ENCODE data around the gene ITPR3. TPM values are rescaled to one million over a fixed set of nuclear protein-coding genes. Genes with fewer than 3 reads are reported as not detected.
"Not testable (repeated sequence)": the region's sequence is repeated elsewhere in the genome, so short reads cannot be mapped to it uniquely, and the experiment has no call there.

Gene ITPR3
- total RNA-seq, 2 donors from 2014 or later, result 27.6 to 77.6 TPM

- Mint-ChIP-seq H3K27ac (no peak overlapping the region), H3K27me3 (no peaks in the 10 kb centered on the region), H3K4me3 (no peak overlapping the region), H3K36me3 (no peaks in the 10 kb centered on the region), H3K9me3 (no peaks in the 10 kb centered on the region), H3K4me1 (ENCODE audit: low read depth in 2 of 2) (peaks cover 24 to 31% of the 10 kb centered on the region in 2 donors)
- ATAC-seq (no peak), DNase-seq (ENCODE audit: low spot score) (no peak)
These were observed 7.4 kb downstream of the ITPR3 start for GRCh38 chr6:33628401-33628964.

- Mint-ChIP-seq H3K27ac (no peak overlapping the region), H3K36me3 (no peaks in the 10 kb centered on the region), H3K9me3 (no peaks in the 10 kb centered on the region), H3K4me3 (no peak overlapping the region), H3K4me1 (ENCODE audit: low read depth in 2 of 2) (peaks cover 23 to 28% of the 10 kb centered on the region in 2 donors), H3K27me3 (no peaks in the 10 kb centered on the region)
- DNase-seq (ENCODE audit: low spot score) (no peak), ATAC-seq (no peak)
These were observed 8.9 kb downstream of the ITPR3 start for GRCh38 chr6:33630014-33630413.

- H3K9me3 Mint-ChIP-seq; H3K27ac Mint-ChIP-seq; H3K4me3 Mint-ChIP-seq; ATAC-seq; DNase-seq (ENCODE audit: low spot score); H3K36me3 Mint-ChIP-seq; H3K27me3 Mint-ChIP-seq: not testable (repeated sequence)
- H3K4me1 Mint-ChIP-seq (ENCODE audit: low read depth in 2 of 2), result peaks cover 31 to 43% of the 10 kb centered on the region in 2 donors
These were observed 10.4 kb downstream of the ITPR3 start for GRCh38 chr6:33631521-33631920.

- no peak for DNase-seq (ENCODE audit: low spot score)
- Mint-ChIP-seq H3K27ac (peak overlapping the region; percentile 75 to 76), H3K4me3 (peak overlapping the region; percentile 78), H3K27me3 (no peaks in the 10 kb centered on the region), H3K4me1 (ENCODE audit: low read depth in 2 of 2) (peaks cover 34 to 44% of the 10 kb centered on the region in 2 donors), H3K9me3 (no peaks in the 10 kb centered on the region), H3K36me3 (no peaks in the 10 kb centered on the region)
- no peak for ATAC-seq
These were observed 10.9 kb downstream of the ITPR3 start for GRCh38 chr6:33631971-33632557.

GRCh38 chr6:33632558-33633039 is 11.5 kb downstream of the ITPR3 start:
- Mint-ChIP-seq H3K9me3 (no peaks in the 10 kb centered on the region), H3K36me3 (no peaks in the 10 kb centered on the region), H3K27me3 (no peaks in the 10 kb centered on the region), H3K27ac (peak overlapping the region; percentile 75 to 76), H3K4me3 (peak overlapping the region; percentile 78), H3K4me1 (ENCODE audit: low read depth in 2 of 2) (peaks cover 37 to 44% of the 10 kb centered on the region in 2 donors)
- DNase-seq (ENCODE audit: low spot score) (no peak), ATAC-seq (peak; percentile 42 to 52)

GRCh38 chr6:33633084-33633461 is 12.0 kb downstream of the ITPR3 start:
- Mint-ChIP-seq H3K4me1 (ENCODE audit: low read depth in 2 of 2) (peaks cover 38 to 44% of the 10 kb centered on the region in 2 donors), H3K27ac (peak overlapping the region; percentile 75 to 76), H3K9me3 (no peaks in the 10 kb centered on the region), H3K27me3 (no peaks in the 10 kb centered on the region), H3K4me3 (peak overlapping the region; percentile 78), H3K36me3 (no peaks in the 10 kb centered on the region)
- DNase-seq (ENCODE audit: low spot score) (no peak), ATAC-seq (no peak)

- Mint-ChIP-seq H3K27ac (peak overlapping the region; percentile 75 to 81), H3K36me3 (no peaks in the 10 kb centered on the region), H3K9me3 (no peaks in the 10 kb centered on the region), H3K4me3 (peak overlapping the region; percentile 89), H3K27me3 (no peaks in the 10 kb centered on the region), H3K4me1 (ENCODE audit: low read depth in 2 of 2) (peaks cover 42 to 45% of the 10 kb centered on the region in 2 donors)
- DNase-seq (ENCODE audit: low spot score) (peak; percentile 82), ATAC-seq (peak; percentile 93 to 95)
These were observed 12.5 kb downstream of the ITPR3 start for GRCh38 chr6:33633462-33634158.

- DNase-seq (ENCODE audit: low spot score) (no peak), ATAC-seq (no peak)
- no peaks in the 10 kb centered on the region for H3K9me3 Mint-ChIP-seq
- H3K27me3 Mint-ChIP-seq, result no peaks in the 10 kb centered on the region
- peak overlapping the region in 1 of 2 donors; percentile 81 for H3K27ac Mint-ChIP-seq
- H3K4me1 Mint-ChIP-seq (ENCODE audit: low read depth in 2 of 2), result peaks cover 45 to 50% of the 10 kb centered on the region in 2 donors
- H3K36me3 Mint-ChIP-seq, result no peaks in the 10 kb centered on the region
- H3K4me3 Mint-ChIP-seq, result peak overlapping the region; percentile 89
These were observed 13.1 kb downstream of the ITPR3 start for GRCh38 chr6:33634161-33634727.

GRCh38 chr6:33634946-33635345 is 13.8 kb downstream of the ITPR3 start:
- Mint-ChIP-seq H3K4me3 (peak overlapping the region; percentile 36), H3K27ac (peak overlapping the region in 1 of 2 donors; percentile 62), H3K9me3 (no peaks in the 10 kb centered on the region), H3K4me1 (ENCODE audit: low read depth in 2 of 2) (peaks cover 50 to 57% of the 10 kb centered on the region in 2 donors), H3K36me3 (no peaks in the 10 kb centered on the region), H3K27me3 (no peaks in the 10 kb centered on the region)
- ATAC-seq (no peak), DNase-seq (ENCODE audit: low spot score) (no peak)

GRCh38 chr6:33636655-33637054 is 15.5 kb downstream of the ITPR3 start:
- no peak for DNase-seq (ENCODE audit: low spot score)

GRCh38 chr6:33638556-33638955 is 17.4 kb downstream of the ITPR3 start:
- ATAC-seq, result no peak
- peaks cover 48 to 61% of the 10 kb centered on the region in 2 donors for H3K4me1 Mint-ChIP-seq (ENCODE audit: low read depth in 2 of 2)
- no peaks in the 10 kb centered on the region for H3K27me3 Mint-ChIP-seq
- no peaks in the 10 kb centered on the region for H3K9me3 Mint-ChIP-seq
- H3K4me3 Mint-ChIP-seq, result no peak overlapping the region
- no peak for DNase-seq (ENCODE audit: low spot score)
- H3K27ac Mint-ChIP-seq, result peak overlapping the region in 1 of 2 donors; percentile 32
- no peaks in the 10 kb centered on the region for H3K36me3 Mint-ChIP-seq

More at GRCh38 chr6:33636655-33637054, 15.5 kb downstream of the ITPR3 start:
- Mint-ChIP-seq H3K9me3 (no peaks in the 10 kb centered on the region), H3K27me3 (no peaks in the 10 kb centered on the region), H3K4me3 (no peak overlapping the region), H3K27ac (no peak overlapping the region), H3K36me3 (no peaks in the 10 kb centered on the region), H3K4me1 (ENCODE audit: low read depth in 2 of 2) (peaks cover 53 to 60% of the 10 kb centered on the region in 2 donors)
- no peak for ATAC-seq

GRCh38 chr6:33639559-33639958 is 18.4 kb downstream of the ITPR3 start:
- Mint-ChIP-seq H3K36me3 (no peaks in the 10 kb centered on the region), H3K27ac (peak overlapping the region; percentile 1 to 28), H3K27me3 (no peaks in the 10 kb centered on the region), H3K9me3 (no peaks in the 10 kb centered on the region), H3K4me1 (ENCODE audit: low read depth in 2 of 2) (peaks cover 41 to 52% of the 10 kb centered on the region in 2 donors), H3K4me3 (no peak overlapping the region)
- ATAC-seq (no peak), DNase-seq (ENCODE audit: low spot score) (no peak)

GRCh38 chr6:33640361-33640760 is 19.2 kb downstream of the ITPR3 start:
- Mint-ChIP-seq H3K27ac (peak overlapping the region; percentile 1 to 28), H3K27me3 (no peaks in the 10 kb centered on the region), H3K4me1 (ENCODE audit: low read depth in 2 of 2) (peaks cover 36 to 47% of the 10 kb centered on the region in 2 donors), H3K36me3 (no peaks in the 10 kb centered on the region), H3K4me3 (no peak overlapping the region), H3K9me3 (no peaks in the 10 kb centered on the region)
- ATAC-seq, result no peak
- no peak for DNase-seq (ENCODE audit: low spot score)

- H3K4me3 Mint-ChIP-seq, result no peak overlapping the region
- no peaks in the 10 kb centered on the region for H3K27me3 Mint-ChIP-seq
- ATAC-seq (no peak), DNase-seq (ENCODE audit: low spot score) (no peak)
- H3K4me1 Mint-ChIP-seq (ENCODE audit: low read depth in 2 of 2), result peaks cover 41 to 47% of the 10 kb centered on the region in 2 donors
- no peaks in the 10 kb centered on the region for H3K9me3 Mint-ChIP-seq
- H3K27ac Mint-ChIP-seq, result peak overlapping the region in 1 of 2 donors; percentile 76
- H3K36me3 Mint-ChIP-seq, result no peaks in the 10 kb centered on the region
These were observed 20.0 kb downstream of the ITPR3 start for GRCh38 chr6:33641144-33641543.
